OCI-LY3 (cell line): ENCODE data around the gene LHPP.

Experiments used
- H2AFZ ChIP-seq: fragments of 200-600, 300-600 bp; shearing (Covaris generic); 2 replicates; pipeline ENCODE4 v1.6.0; 2014; ENCODE audit warnings: antibody characterized with exemption, low read depth, low read length
- H3K27ac ChIP-seq: fragments of 200-600, 300-600 bp; sonication (generic); 2 replicates; pipeline ENCODE4 v1.5.1; 2014; ENCODE audit warnings: mild to moderate bottlenecking, low read length, moderate library complexity, mixed read lengths
- H3K27me3 ChIP-seq: fragments of 200-600, 300-600 bp; sonication (generic); 2 replicates; pipeline ENCODE4 v1.6.1; 2014; ENCODE audit warnings: low read depth, low read length, mixed read lengths
- H3K36me3 ChIP-seq: fragments of 200-600, 300-600 bp; sonication (generic); replicated peaks from 2 replicates; pipeline ENCODE3; 2014; ENCODE audit warnings: low read depth, low read length, mixed read lengths
- H3K4me1 ChIP-seq: fragments of 300-600, 200-600 bp; sonication (generic); 2 replicates; pipeline ENCODE4 v1.6.1; 2014; ENCODE audit warnings: low read length, mixed read lengths
- H3K4me2 ChIP-seq: fragments of 200-600, 300-600 bp; sonication (generic); 2 replicates; pipeline ENCODE4 v1.6.1; 2014; ENCODE audit warnings: low read length, mixed read lengths
- H3K4me3 ChIP-seq: fragments of 300-600, 200-600 bp; sonication (generic); 2 replicates; pipeline ENCODE4 v1.5.1; 2014; ENCODE audit warnings: antibody characterized with exemption, mild to moderate bottlenecking, low read length, moderate library complexity
- H3K79me2 ChIP-seq: fragments of 300-600, 200-600 bp; shearing (Covaris generic); 2 replicates; pipeline ENCODE4 v1.6.1; 2014; ENCODE audit warnings: mild to moderate bottlenecking, low read length, mixed read lengths
- H3K9ac ChIP-seq: fragments of 300-600, 200-600 bp; shearing (Covaris generic); 2 replicates; pipeline ENCODE4 v1.6.0; 2014; ENCODE audit warnings: mild to moderate bottlenecking, low read length, moderate library complexity
- H3K9me3 ChIP-seq: fragments of 200-600, 300-600 bp; shearing (Covaris generic); 2 replicates; pipeline ENCODE4 v1.6.1; 2014; ENCODE audit warnings: low read length, mixed read lengths; ENCODE audit not compliant: insufficient read depth
- H4K20me1 ChIP-seq: fragments of 200-600, 300-600 bp; sonication (generic); 2 replicates; pipeline ENCODE4 v1.6.1; 2016; ENCODE audit warnings: low read length, mixed read lengths; ENCODE audit not compliant: insufficient read depth
- CTCF ChIP-seq: fragments of 200-600, 300-600 bp; sonication (generic); IDR thresholded peaks from 2 replicates; pipeline ENCODE4 v1.5.1; 2014; ENCODE audit warnings: antibody characterized with exemption, low read length, low read depth
- EZH2phosphoT487 ChIP-seq: fragments of 200-600 bp; shearing (Covaris generic); IDR thresholded peaks from 2 replicates; pipeline ENCODE4 v1.6.1; 2018; ENCODE audit warnings: antibody characterized with exemption, mixed run types, low read depth

Gene LHPP

GRCh38 chr10:124566981-124567835 is 105.6 kb downstream of the LHPP start:
- Histone ChIP-seq H2AFZ (no peak overlapping the region), H3K79me2 (no peaks in the 10 kb centered on the region), H4K20me1 (no peaks in the 10 kb centered on the region), H3K4me1 (peaks cover 10% of the 10 kb centered on the region), H3K9me3 (no peaks in the 10 kb centered on the region), H3K36me3 (no peaks in the 10 kb centered on the region), H3K4me3 (no peak overlapping the region), H3K9ac (no peak overlapping the region), H3K4me2 (no peak overlapping the region), H3K27ac (no peak overlapping the region), H3K27me3 (peaks cover 9% of the 10 kb centered on the region)
- TF ChIP-seq CTCF (no peak), EZH2phosphoT487 (no peak)

GRCh38 chr10:124568339-124568738 is 106.7 kb downstream of the LHPP start:
- Histone ChIP-seq H3K4me3 (no peak overlapping the region), H3K4me2 (no peak overlapping the region), H3K9me3 (no peaks in the 10 kb centered on the region), H2AFZ (no peak overlapping the region), H3K27me3 (peaks cover 9% of the 10 kb centered on the region), H3K79me2 (no peaks in the 10 kb centered on the region), H4K20me1 (no peaks in the 10 kb centered on the region), H3K27ac (no peak overlapping the region), H3K9ac (no peak overlapping the region), H3K4me1 (peaks cover 10% of the 10 kb centered on the region), H3K36me3 (no peaks in the 10 kb centered on the region)
- TF ChIP-seq EZH2phosphoT487: no peak
- no peak for TF ChIP-seq CTCF

- Histone ChIP-seq H3K27ac (no peak overlapping the region), H3K4me3 (no peak overlapping the region), H3K4me2 (no peak overlapping the region), H2AFZ (no peak overlapping the region), H3K9me3 (no peaks in the 10 kb centered on the region), H4K20me1 (no peaks in the 10 kb centered on the region), H3K27me3 (peaks cover 9% of the 10 kb centered on the region), H3K9ac (no peak overlapping the region), H3K36me3 (no peaks in the 10 kb centered on the region), H3K4me1 (peaks cover 10% of the 10 kb centered on the region), H3K79me2 (no peaks in the 10 kb centered on the region)
- no peak for TF ChIP-seq CTCF
- no peak for TF ChIP-seq EZH2phosphoT487
Observed at GRCh38 chr10:124568848-124569622, 107.4 kb downstream of the LHPP start.
